SK-N-SH treated with all-trans-retinoic acid at 6 μM for 48 hours (cell line): ENCODE results near the gene TEKT3.

Experiments
- ARNTL ChIP-seq: fragments of 450-650 bp; formaldehyde crosslinking; IDR thresholded peaks from 2 replicates; pipeline ENCODE4 v1.5.0; 2020; ENCODE audit warnings: low read depth, mild to moderate bottlenecking, moderate library complexity, borderline replicate concordance
- GLIS3 ChIP-seq: fragments of 250-450 bp; sonication (Bioruptor Pico); IDR thresholded peaks from 2 replicates; pipeline ENCODE4 v1.5.0; 2020; ENCODE audit warnings: mild to moderate bottlenecking, moderate library complexity
- OSR1 ChIP-seq: fragments of 250-450 bp; sonication (Bioruptor Pico); IDR thresholded peaks from 2 replicates; pipeline ENCODE4 v1.8.0; 2022; ENCODE audit warnings: moderate library complexity, mild to moderate bottlenecking, inconsistent platforms
- PPARA ChIP-seq: fragments of 250-450 bp; sonication (Bioruptor Pico); IDR thresholded peaks from 2 replicates; pipeline ENCODE4 v1.5.0; 2020; ENCODE audit warnings: mild to moderate bottlenecking, borderline replicate concordance
- TCF4 ChIP-seq: fragments of 250-450 bp; sonication (Bioruptor Pico); IDR thresholded peaks from 2 replicates; pipeline ENCODE4 v1.8.0; 2021; ENCODE audit warnings: mild to moderate bottlenecking, moderate library complexity, borderline replicate concordance
- ZFP3 ChIP-seq: fragments of 250-450 bp; sonication (Bioruptor Pico); IDR thresholded peaks from 2 replicates; pipeline ENCODE4 v1.5.0; 2020; ENCODE audit warnings: mild to moderate bottlenecking, moderate library complexity
- ZFP30 ChIP-seq: fragments of 450-650 bp; formaldehyde crosslinking; IDR thresholded peaks from 2 replicates; pipeline ENCODE4 v1.5.0; 2022; ENCODE audit warnings: mild to moderate bottlenecking, moderate library complexity
- ZNF565 ChIP-seq: fragments of 450-650 bp; formaldehyde crosslinking; conservative IDR thresholded peaks from 2 replicates; pipeline ENCODE4 v1.5.0; 2020; ENCODE audit warnings: low read depth, mild to moderate bottlenecking, moderate library complexity
- TF ChIP-seq, protein P1 (sequence below): fragments of 250-450 bp; sonication (Bioruptor Pico); IDR thresholded peaks from 2 replicates; pipeline ENCODE4 v1.8.0; 2021; ENCODE audit warnings: low read depth, mild to moderate bottlenecking, moderate library complexity, borderline replicate concordance
- TF ChIP-seq, protein P2 (sequence below): fragments of 250-450 bp; sonication (Bioruptor Pico); IDR thresholded peaks from 2 replicates; pipeline ENCODE4 v1.8.0; 2020; ENCODE audit warnings: mild to moderate bottlenecking, moderate library complexity, borderline replicate concordance
- TF ChIP-seq, protein P3 (sequence below): fragments of 250-450 bp; sonication (Bioruptor Pico); IDR thresholded peaks from 2 replicates; pipeline ENCODE4 v1.5.1; 2021; ENCODE audit warnings: mild to moderate bottlenecking, moderate library complexity
- TF ChIP-seq, protein P4 (sequence below): fragments of 250-450 bp; sonication (Bioruptor Pico); IDR thresholded peaks from 2 replicates; pipeline ENCODE4 v1.5.0; 2020; ENCODE audit warnings: mild to moderate bottlenecking, moderate library complexity
- TF ChIP-seq, protein P5 (sequence below): fragments of 250-450 bp; sonication (Bioruptor Pico); IDR thresholded peaks from 2 replicates; pipeline ENCODE4 v1.5.1; 2020; ENCODE audit warnings: low read depth, mild to moderate bottlenecking, moderate library complexity

DNA sequence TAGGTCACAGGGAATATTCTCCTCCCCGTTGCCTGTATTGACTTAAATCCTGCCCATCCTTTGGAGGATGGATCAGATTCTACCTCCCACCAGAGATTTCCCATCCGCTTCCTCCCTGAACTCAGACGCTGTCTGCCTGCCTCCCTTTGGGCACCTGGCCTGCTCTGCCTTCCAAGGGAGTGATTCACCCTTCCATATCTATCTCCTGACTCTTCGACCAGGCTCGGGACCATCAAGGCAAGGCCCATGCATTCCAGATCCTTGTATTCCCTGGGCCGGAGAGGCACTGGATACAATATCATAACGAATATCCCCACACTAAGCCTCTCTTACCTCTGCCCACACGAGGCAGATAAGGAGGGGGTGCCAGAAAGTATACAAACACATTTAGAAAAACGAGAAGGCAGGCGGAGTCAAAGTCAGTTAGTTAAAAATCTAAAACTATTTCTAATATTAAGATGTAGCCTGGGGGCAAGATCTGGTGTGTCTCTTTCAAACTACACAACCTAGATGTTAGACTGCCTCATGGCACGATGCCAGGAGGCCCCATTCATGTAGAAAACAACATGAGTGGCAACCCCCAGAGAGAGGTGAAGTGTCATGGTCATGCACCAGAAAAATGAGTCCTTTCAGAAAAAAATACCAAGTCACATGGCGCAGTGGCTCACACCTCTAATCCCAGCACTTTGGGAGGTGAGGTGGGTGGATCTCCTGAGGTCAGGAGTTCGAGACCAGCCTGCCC is 85.5 kb downstream of the TEKT3 start:
- TF ChIP-seq, protein P1, sequence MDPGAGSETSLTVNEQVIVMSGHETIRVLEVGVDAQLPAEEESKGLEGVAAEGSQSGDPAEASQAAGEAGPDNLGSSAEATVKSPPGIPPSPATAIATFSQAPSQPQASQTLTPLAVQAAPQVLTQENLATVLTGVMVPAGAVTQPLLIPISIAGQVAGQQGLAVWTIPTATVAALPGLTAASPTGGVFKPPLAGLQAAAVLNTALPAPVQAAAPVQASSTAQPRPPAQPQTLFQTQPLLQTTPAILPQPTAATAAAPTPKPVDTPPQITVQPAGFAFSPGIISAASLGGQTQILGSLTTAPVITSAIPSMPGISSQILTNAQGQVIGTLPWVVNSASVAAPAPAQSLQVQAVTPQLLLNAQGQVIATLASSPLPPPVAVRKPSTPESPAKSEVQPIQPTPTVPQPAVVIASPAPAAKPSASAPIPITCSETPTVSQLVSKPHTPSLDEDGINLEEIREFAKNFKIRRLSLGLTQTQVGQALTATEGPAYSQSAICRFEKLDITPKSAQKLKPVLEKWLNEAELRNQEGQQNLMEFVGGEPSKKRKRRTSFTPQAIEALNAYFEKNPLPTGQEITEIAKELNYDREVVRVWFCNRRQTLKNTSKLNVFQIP: no peak
- TF ChIP-seq, protein P2, sequence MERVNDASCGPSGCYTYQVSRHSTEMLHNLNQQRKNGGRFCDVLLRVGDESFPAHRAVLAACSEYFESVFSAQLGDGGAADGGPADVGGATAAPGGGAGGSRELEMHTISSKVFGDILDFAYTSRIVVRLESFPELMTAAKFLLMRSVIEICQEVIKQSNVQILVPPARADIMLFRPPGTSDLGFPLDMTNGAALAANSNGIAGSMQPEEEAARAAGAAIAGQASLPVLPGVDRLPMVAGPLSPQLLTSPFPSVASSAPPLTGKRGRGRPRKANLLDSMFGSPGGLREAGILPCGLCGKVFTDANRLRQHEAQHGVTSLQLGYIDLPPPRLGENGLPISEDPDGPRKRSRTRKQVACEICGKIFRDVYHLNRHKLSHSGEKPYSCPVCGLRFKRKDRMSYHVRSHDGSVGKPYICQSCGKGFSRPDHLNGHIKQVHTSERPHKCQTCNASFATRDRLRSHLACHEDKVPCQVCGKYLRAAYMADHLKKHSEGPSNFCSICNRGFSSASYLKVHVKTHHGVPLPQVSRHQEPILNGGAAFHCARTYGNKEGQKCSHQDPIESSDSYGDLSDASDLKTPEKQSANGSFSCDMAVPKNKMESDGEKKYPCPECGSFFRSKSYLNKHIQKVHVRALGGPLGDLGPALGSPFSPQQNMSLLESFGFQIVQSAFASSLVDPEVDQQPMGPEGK (CRISPR knock-in tag): no peak
- TF ChIP-seq, protein P3, sequence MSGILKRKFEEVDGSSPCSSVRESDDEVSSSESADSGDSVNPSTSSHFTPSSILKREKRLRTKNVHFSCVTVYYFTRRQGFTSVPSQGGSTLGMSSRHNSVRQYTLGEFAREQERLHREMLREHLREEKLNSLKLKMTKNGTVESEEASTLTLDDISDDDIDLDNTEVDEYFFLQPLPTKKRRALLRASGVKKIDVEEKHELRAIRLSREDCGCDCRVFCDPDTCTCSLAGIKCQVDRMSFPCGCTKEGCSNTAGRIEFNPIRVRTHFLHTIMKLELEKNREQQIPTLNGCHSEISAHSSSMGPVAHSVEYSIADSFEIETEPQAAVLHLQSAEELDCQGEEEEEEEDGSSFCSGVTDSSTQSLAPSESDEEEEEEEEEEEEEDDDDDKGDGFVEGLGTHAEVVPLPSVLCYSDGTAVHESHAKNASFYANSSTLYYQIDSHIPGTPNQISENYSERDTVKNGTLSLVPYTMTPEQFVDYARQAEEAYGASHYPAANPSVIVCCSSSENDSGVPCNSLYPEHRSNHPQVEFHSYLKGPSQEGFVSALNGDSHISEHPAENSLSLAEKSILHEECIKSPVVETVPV (CRISPR knock-in tag): no peak
- TF ChIP-seq ZFP30 (CRISPR knock-in tag) (no peak), ZNF565 (CRISPR knock-in tag) (no peak), PPARA (CRISPR knock-in tag) (no peak), GLIS3 (no peak), OSR1 (CRISPR knock-in tag) (no peak), ZFP3 (no peak), TCF4 (no peak), ARNTL (no peak)
- TF ChIP-seq, protein P4, sequence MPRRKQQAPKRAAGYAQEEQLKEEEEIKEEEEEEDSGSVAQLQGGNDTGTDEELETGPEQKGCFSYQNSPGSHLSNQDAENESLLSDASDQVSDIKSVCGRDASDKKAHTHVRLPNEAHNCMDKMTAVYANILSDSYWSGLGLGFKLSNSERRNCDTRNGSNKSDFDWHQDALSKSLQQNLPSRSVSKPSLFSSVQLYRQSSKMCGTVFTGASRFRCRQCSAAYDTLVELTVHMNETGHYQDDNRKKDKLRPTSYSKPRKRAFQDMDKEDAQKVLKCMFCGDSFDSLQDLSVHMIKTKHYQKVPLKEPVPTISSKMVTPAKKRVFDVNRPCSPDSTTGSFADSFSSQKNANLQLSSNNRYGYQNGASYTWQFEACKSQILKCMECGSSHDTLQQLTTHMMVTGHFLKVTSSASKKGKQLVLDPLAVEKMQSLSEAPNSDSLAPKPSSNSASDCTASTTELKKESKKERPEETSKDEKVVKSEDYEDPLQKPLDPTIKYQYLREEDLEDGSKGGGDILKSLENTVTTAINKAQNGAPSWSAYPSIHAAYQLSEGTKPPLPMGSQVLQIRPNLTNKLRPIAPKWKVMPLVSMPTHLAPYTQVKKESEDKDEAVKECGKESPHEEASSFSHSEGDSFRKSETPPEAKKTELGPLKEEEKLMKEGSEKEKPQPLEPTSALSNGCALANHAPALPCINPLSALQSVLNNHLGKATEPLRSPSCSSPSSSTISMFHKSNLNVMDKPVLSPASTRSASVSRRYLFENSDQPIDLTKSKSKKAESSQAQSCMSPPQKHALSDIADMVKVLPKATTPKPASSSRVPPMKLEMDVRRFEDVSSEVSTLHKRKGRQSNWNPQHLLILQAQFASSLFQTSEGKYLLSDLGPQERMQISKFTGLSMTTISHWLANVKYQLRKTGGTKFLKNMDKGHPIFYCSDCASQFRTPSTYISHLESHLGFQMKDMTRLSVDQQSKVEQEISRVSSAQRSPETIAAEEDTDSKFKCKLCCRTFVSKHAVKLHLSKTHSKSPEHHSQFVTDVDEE (CRISPR knock-in tag): no peak
- TF ChIP-seq, protein P5, sequence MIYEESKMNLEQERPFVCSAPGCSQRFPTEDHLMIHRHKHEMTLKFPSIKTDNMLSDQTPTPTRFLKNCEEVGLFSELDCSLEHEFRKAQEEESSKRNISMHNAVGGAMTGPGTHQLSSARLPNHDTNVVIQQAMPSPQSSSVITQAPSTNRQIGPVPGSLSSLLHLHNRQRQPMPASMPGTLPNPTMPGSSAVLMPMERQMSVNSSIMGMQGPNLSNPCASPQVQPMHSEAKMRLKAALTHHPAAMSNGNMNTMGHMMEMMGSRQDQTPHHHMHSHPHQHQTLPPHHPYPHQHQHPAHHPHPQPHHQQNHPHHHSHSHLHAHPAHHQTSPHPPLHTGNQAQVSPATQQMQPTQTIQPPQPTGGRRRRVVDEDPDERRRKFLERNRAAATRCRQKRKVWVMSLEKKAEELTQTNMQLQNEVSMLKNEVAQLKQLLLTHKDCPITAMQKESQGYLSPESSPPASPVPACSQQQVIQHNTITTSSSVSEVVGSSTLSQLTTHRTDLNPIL (CRISPR knock-in tag): no peak
